ENCODE results near the gene ITIH1.

DNA sequence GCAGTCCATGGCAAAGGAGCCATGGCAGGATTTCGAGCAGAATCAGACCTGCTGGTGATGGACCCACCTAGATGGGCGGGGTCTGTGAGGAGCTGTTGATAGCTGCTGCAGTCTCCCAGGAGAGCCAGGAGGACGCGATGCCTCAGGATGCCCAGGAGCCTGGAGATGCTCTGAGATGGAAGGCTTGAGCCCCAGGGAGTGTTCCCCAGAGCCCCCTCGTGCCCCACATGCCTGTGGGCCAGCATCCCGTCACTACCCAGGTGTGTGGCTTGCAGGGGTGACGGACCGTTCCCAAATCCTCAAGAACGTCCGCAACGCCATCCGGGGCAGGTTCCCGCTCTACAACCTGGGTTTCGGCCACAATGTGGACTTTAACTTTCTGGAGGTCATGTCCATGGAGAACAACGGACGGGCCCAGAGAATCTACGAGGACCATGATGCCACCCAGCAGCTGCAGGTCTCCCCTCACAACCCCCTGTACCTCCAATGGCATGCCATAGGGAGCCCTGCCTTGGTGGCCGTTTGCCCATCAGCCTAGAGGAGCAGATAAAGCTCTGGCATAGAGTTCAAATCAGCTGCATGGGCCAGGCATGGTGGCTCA is 6.7 kb downstream of the ITIH1 start:
- TF ChIP-seq, protein P1, sequence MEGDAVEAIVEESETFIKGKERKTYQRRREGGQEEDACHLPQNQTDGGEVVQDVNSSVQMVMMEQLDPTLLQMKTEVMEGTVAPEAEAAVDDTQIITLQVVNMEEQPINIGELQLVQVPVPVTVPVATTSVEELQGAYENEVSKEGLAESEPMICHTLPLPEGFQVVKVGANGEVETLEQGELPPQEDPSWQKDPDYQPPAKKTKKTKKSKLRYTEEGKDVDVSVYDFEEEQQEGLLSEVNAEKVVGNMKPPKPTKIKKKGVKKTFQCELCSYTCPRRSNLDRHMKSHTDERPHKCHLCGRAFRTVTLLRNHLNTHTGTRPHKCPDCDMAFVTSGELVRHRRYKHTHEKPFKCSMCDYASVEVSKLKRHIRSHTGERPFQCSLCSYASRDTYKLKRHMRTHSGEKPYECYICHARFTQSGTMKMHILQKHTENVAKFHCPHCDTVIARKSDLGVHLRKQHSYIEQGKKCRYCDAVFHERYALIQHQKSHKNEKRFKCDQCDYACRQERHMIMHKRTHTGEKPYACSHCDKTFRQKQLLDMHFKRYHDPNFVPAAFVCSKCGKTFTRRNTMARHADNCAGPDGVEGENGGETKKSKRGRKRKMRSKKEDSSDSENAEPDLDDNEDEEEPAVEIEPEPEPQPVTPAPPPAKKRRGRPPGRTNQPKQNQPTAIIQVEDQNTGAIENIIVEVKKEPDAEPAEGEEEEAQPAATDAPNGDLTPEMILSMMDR (IDR thresholded peaks at IDR 0.05), result no peak
- TF ChIP-seq POLR2A (IDR thresholded peaks at IDR 0.05), result no peak
